IMR-90 (cell line): ENCODE data around the gene LTO1. TPM values are rescaled to one million over a fixed set of nuclear protein-coding genes. Genes with fewer than 3 reads are reported as not detected.

Experiments used
- ATAC-seq: fragments of 200-7000 bp; cut with Tn5 transposase; 2 replicates; pipeline ENCODE4 v1.9.1; 2020; ENCODE audit warnings: low read depth, mild to moderate bottlenecking, moderate library complexity
- BruUV-seq: library from RNA; stranded (reverse); fragments of 400-500 nt; replicated peaks from 2 replicates; lab custom pipeline; 2021; lab: Mats Ljungman, UMichigan
- CTCF ChIA-PET: fragments of 300-600 bp; formaldehyde crosslinking; extraction: SDS; loops from one replicate; lab custom pipeline; 2021; ENCODE audit warnings: antibody characterized with exemption; lab: Yijun Ruan, JAX
- POLR2A ChIA-PET: fragments of 300-600 bp; sonication (Branson Sonifier 250); formaldehyde crosslinking; loops from one replicate; lab custom pipeline; 2022; ENCODE audit warnings: antibody characterized with exemption; ENCODE audit not compliant: unreplicated experiment; lab: Charles Lee
- DNase-seq: peaks from one replicate; pipeline ENCODE4 v3.0.0; 2013
- H2AFZ ChIP-seq: replicated peaks from 2 replicates; pipeline ENCODE3; 2013; ENCODE audit warnings: low read length, mild to moderate bottlenecking; ENCODE audit not compliant: poor library complexity
- H2AK5ac ChIP-seq: 2 replicates; pipeline ENCODE4 v1.6.1; 2013; ENCODE audit warnings: low read depth, low read length, inconsistent platforms
- H2AK9ac ChIP-seq: replicated peaks from 2 replicates; pipeline ENCODE3; 2013; ENCODE audit warnings: mild to moderate bottlenecking, low read depth, low read length, moderate library complexity; ENCODE audit not compliant: poor library complexity
- H2BK120ac ChIP-seq: 2 replicates; pipeline ENCODE4 v1.6.1; 2013; ENCODE audit warnings: low read depth, low read length, inconsistent platforms
- H2BK15ac ChIP-seq: 3 replicates; pipeline ENCODE4 v1.6.1; 2013; ENCODE audit warnings: low read depth, low read length, inconsistent platforms
- H2BK20ac ChIP-seq: 2 replicates; pipeline ENCODE4 v1.6.1; 2013; ENCODE audit warnings: low read depth, mild to moderate bottlenecking, inconsistent platforms, low read length, moderate library complexity
- H2BK5ac ChIP-seq: 2 replicates; pipeline ENCODE4 v1.6.1; 2013; ENCODE audit warnings: mild to moderate bottlenecking, low read depth, low read length, inconsistent platforms; ENCODE audit not compliant: poor library complexity, severe bottlenecking
- H3K14ac ChIP-seq: replicated peaks from 2 replicates; pipeline ENCODE4 v1.6.1; 2013; ENCODE audit warnings: low read depth, low read length, inconsistent platforms
- H3K18ac ChIP-seq: 2 replicates; pipeline ENCODE4 v1.6.1; 2013; ENCODE audit warnings: low read depth, low read length, control low read depth
- H3K23ac ChIP-seq: 2 replicates; pipeline ENCODE4 v1.6.1; 2013; ENCODE audit warnings: low read depth, low read length, inconsistent platforms
- H3K27ac ChIP-seq: 2 replicates; pipeline ENCODE4 v1.5.1; 2013; ENCODE audit warnings: mild to moderate bottlenecking, control low read depth, low read length; ENCODE audit not compliant: insufficient read depth
- H3K27me3 ChIP-seq: 2 replicates; pipeline ENCODE4 v1.6.1; 2013; ENCODE audit warnings: low read length; ENCODE audit not compliant: control insufficient read depth, insufficient read depth
- H3K36me3 ChIP-seq: 2 replicates; pipeline ENCODE4 v1.6.1; 2013; ENCODE audit warnings: low read length, mixed read lengths; ENCODE audit not compliant: control insufficient read depth, insufficient read depth
- H3K4ac ChIP-seq: 2 replicates; pipeline ENCODE4 v1.6.1; 2013; ENCODE audit warnings: low read depth, low read length, inconsistent platforms
- H3K4me1 ChIP-seq: 2 replicates; pipeline ENCODE4 v1.6.1; 2013; ENCODE audit warnings: low read length, mixed read lengths; ENCODE audit not compliant: control insufficient read depth, insufficient read depth
- H3K4me2 ChIP-seq: 2 replicates; pipeline ENCODE4 v1.6.1; 2013; ENCODE audit warnings: low read depth, mild to moderate bottlenecking, control low read depth, low read length, moderate library complexity
- H3K4me3 ChIP-seq: 2 replicates; pipeline ENCODE4 v1.5.1; 2013; ENCODE audit warnings: low read depth, mild to moderate bottlenecking, control low read depth, low read length, moderate library complexity; ENCODE audit not compliant: insufficient read depth
- H3K56ac ChIP-seq: 2 replicates; pipeline ENCODE4 v1.6.1; 2013; ENCODE audit warnings: low read length, inconsistent platforms; ENCODE audit not compliant: insufficient read depth; ENCODE audit errors: extremely low read depth
- H3K79me1 ChIP-seq, 2 experiments: 2 replicates each; pipeline ENCODE4 v1.6.1; 2013; ENCODE audit warnings: low read length in 2 of 2, inconsistent platforms in 1 of 2, low read depth in 1 of 2
- H3K9ac ChIP-seq: 2 replicates; pipeline ENCODE4 v1.6.1; 2013; ENCODE audit warnings: low read depth, low read length, control low read depth
- H3K9me1 ChIP-seq: 2 replicates; pipeline ENCODE4 v1.6.1; 2013; ENCODE audit warnings: low read length, inconsistent platforms; ENCODE audit not compliant: insufficient read depth
- H3K9me3 ChIP-seq: 2 replicates; pipeline ENCODE4 v1.6.1; 2013; ENCODE audit warnings: low read length; ENCODE audit not compliant: control insufficient read depth, insufficient read depth
- H4K20me1 ChIP-seq: 2 replicates; pipeline ENCODE4 v1.6.1; 2013; ENCODE audit warnings: low read length, inconsistent platforms; ENCODE audit not compliant: insufficient read depth
- H4K5ac ChIP-seq: 2 replicates; pipeline ENCODE4 v1.6.1; 2013; ENCODE audit warnings: mild to moderate bottlenecking, low read depth, low read length, control low read depth
- H4K8ac ChIP-seq, 2 experiments: 2 replicates each; pipeline ENCODE4 v1.6.1; 2013; ENCODE audit warnings: low read depth in 2 of 2, low read length in 2 of 2, control low read depth in 1 of 2, inconsistent platforms in 1 of 2
- H4K91ac ChIP-seq: 2 replicates; pipeline ENCODE4 v1.6.1; 2013; ENCODE audit warnings: low read depth, low read length, inconsistent platforms; ENCODE audit not compliant: insufficient read depth
- CHD1 ChIP-seq: IDR thresholded peaks from 2 replicates; pipeline ENCODE4 v1.6.1; 2012; ENCODE audit warnings: low read depth, low read length, improper control_type of control experiment
- MAFK ChIP-seq: IDR thresholded peaks from 2 replicates; pipeline ENCODE4 v1.6.1; 2012; ENCODE audit warnings: low read depth, low read length, improper control_type of control experiment
- POLR2A ChIP-seq: IDR thresholded peaks from 2 replicates; pipeline ENCODE4 v1.6.1; 2012; ENCODE audit warnings: mild to moderate bottlenecking, low read depth, low read length
- RFX5 ChIP-seq: IDR thresholded peaks from 2 replicates; pipeline ENCODE4 v1.8.0; 2012; ENCODE audit warnings: low read depth, mild to moderate bottlenecking, low read length, moderate library complexity
- WGBS, 2 experiments: methylation state at CpG; one replicate each; pipeline versions ENCODE4 v1.1.5 to v1.1.7; 2013; ENCODE audit warnings: missing lambda C conversion rate in 2 of 2; ENCODE audit not compliant: insufficient read length in 1 of 2; ENCODE audit errors: extremely low coverage in 2 of 2; 5-methylcytosine and 5-hydroxymethylcytosine counted together
- dilution Hi-C: fragments of 300-500 bp; cut with HindIII; formaldehyde crosslinking; loops from one replicate; pipeline ENCODE4 v1.14.3; 2018; ENCODE audit warnings: low sequenced_read_pairs; ENCODE audit not compliant: unreplicated experiment
- in situ Hi-C: fragments of 300-500 bp; cut with MboI; formaldehyde crosslinking; loops from 3 replicates; pipeline ENCODE4 v1.14.3; 2019; ENCODE audit warnings: low sequenced_read_pairs, inconsistent platforms, mixed read lengths
- intact Hi-C: fragments of 100-400 bp; cut with micrococcal nuclease; formaldehyde crosslinking; loops from 2 replicates; pipeline ENCODE4 v1.10.0; 2022
- polyA plus RNA-seq, 3 experiments: library from polyadenylated mRNA; depleted of rRNA; stranded (reverse); fragments of >200 nt; gene quantifications; 2 replicates each; pipeline ENCODE4 v1.2.3, GENCODE V29; 2012; ENCODE audit warnings: low replicate concordance in 1 of 3
- total RNA-seq: library from RNA; depleted of rRNA; stranded (reverse); fragments of >200 nt; gene quantifications from 2 replicates; pipeline ENCODE4 v1.2.3, GENCODE V29; 2012
- TF ChIP-seq, protein P1 (sequence below): fragments of 150-350 bp; IDR thresholded peaks from 2 replicates; pipeline ENCODE4 v1.6.1; 2016; ENCODE audit warnings: low read depth, mild to moderate bottlenecking, low read length, moderate library complexity, borderline replicate concordance

The LTO1 gene
- total and polyA plus RNA-seq, 2 of the 4 experiments (the other 2 are of a cell fraction) = 8.2 to 23.5 TPM

DNA sequence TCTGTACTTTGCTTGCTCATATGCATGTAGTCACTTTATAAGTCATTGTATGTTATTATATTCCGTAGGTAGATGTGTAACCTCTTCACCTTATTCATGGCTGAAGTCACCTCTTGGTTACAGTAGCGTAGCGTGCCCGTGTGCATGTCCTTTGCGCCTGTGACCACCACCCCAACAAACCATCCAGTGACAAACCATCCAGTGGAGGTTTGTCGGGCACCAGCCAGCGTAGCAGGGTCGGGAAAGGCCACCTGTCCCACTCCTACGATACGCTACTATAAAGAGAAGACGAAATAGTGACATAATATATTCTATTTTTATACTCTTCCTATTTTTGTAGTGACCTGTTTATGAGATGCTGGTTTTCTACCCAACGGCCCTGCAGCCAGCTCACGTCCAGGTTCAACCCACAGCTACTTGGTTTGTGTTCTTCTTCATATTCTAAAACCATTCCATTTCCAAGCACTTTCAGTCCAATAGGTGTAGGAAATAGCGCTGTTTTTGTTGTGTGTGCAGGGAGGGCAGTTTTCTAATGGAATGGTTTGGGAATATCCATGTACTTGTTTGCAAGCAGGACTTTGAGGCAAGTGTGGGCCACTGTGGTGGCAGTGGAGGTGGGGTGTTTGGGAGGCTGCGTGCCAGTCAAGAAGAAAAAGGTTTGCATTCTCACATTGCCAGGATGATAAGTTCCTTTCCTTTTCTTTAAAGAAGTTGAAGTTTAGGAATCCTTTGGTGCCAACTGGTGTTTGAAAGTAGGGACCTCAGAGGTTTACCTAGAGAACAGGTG is 23.1 kb downstream of the LTO1 start:
- POLR2A ChIA-PET = no interaction called here
- H3K36me3 ChIP-seq = peaks cover 67% of the 10 kb centered on the region
- H4K20me1 ChIP-seq = peaks cover 88% of the 10 kb centered on the region

More for the DNA sequence above, 23.1 kb downstream of the LTO1 start:
- H3K9me3 ChIP-seq = no peaks in the 10 kb centered on the region
- no peak overlapping the region for H3K4ac ChIP-seq
- no peak overlapping the region for H4K5ac ChIP-seq
- 0 out of 4 replicates have a peak overlapping the region, but pooled peaks of 1 of the 2 experiments have one; percentile 9 for H4K8ac ChIP-seq
- no peak overlapping the region for H3K18ac ChIP-seq
- H3K23ac ChIP-seq = no peak overlapping the region; the same call in 1 of the 2 replicates
- H2AK5ac ChIP-seq = no peak overlapping the region
- no peak overlapping the region for H3K4me2 ChIP-seq
- H2BK120ac ChIP-seq = no peak overlapping the region
- DNase-seq = no peak
- peaks cover 11 to 57% of the 10 kb centered on the region in 2 experiments for H3K79me1 ChIP-seq
- dilution Hi-C loops (no loop called here), in situ Hi-C loops (loop anchor here (25.0 kb wide), 2 partner anchors 715 to 1040 kb away; no protein-coding TSS in a partner anchor), intact Hi-C loops (no loop called here)
- H2AFZ ChIP-seq = no peak overlapping the region
- BruUV-seq = no TSS peak
- peaks cover 3% of the 10 kb centered on the region; the same call in 1 of the 2 replicates for H3K4me1 ChIP-seq
- no peak overlapping the region for H3K14ac ChIP-seq
- H2AK9ac ChIP-seq = no peak overlapping the region
- H2BK15ac ChIP-seq = no peak overlapping the region
- CTCF ChIA-PET = no interaction called here
- no peak overlapping the region for H3K56ac ChIP-seq
- H3K27ac ChIP-seq = no peak overlapping the region
- ATAC-seq = no peak
- no peaks in the 10 kb centered on the region for H3K27me3 ChIP-seq
- H2BK20ac ChIP-seq = no peak overlapping the region
- no peak overlapping the region for H4K91ac ChIP-seq
- H3K9me1 ChIP-seq = no peaks in the 10 kb centered on the region
- no peak overlapping the region for H2BK5ac ChIP-seq
- TF ChIP-seq POLR2A = no peak
- no peak for TF ChIP-seq CHD1
- TF ChIP-seq MAFK = no peak
- TF ChIP-seq RFX5 = no peak
- TF ChIP-seq, protein P1, sequence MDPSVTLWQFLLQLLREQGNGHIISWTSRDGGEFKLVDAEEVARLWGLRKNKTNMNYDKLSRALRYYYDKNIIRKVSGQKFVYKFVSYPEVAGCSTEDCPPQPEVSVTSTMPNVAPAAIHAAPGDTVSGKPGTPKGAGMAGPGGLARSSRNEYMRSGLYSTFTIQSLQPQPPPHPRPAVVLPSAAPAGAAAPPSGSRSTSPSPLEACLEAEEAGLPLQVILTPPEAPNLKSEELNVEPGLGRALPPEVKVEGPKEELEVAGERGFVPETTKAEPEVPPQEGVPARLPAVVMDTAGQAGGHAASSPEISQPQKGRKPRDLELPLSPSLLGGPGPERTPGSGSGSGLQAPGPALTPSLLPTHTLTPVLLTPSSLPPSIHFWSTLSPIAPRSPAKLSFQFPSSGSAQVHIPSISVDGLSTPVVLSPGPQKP = no peak
- H3K9ac ChIP-seq = no peak overlapping the region
- 94% methylated on average over 3 of the region's 15 CpGs; no CpG with 5 or more reads in 1 of the 2 experiments for WGBS, 2 experiments
- H3K4me3 ChIP-seq = no peak overlapping the region
